Activated CD4-positive, alpha-beta T cell treated with anti-CD3 and anti-CD28 coated beads for 36 hours (primary cell): ENCODE results near the gene DENND6A. TPM values are rescaled to one million over a fixed set of nuclear protein-coding genes. Genes with fewer than 3 reads are reported as not detected.
"Not testable (repeated sequence)": the region's sequence is repeated elsewhere in the genome, so short reads cannot be mapped to it uniquely, and the experiment has no call there.

ENCODE experiments used
- ATAC-seq: fragments of 200-7000 bp; cut with Tn5 transposase; one replicate; pipeline ENCODE4 v1.10.0; 2021; ENCODE audit warnings: mild to moderate bottlenecking, moderate library complexity
- CTCF ChIA-PET: fragments of 350-600 bp; sonication (Branson Sonifier 250); formaldehyde crosslinking; loops from one replicate; lab custom pipeline; 2021; ENCODE audit warnings: antibody characterized with exemption; lab: Charles Lee
- POLR2A ChIA-PET: fragments of 350-600 bp; sonication (Branson Sonifier 250); formaldehyde crosslinking; loops from one replicate; lab custom pipeline; 2021; ENCODE audit warnings: antibody characterized with exemption, inconsistent platforms; lab: Charles Lee
- DNase-seq: peaks from one replicate; pipeline ENCODE4 v3.0.0-alpha.2; 2020
- H3K27ac Mint-ChIP-seq: one replicate; pipeline ENCODE4 v1.8.0; 2021; ENCODE audit warnings: mixed read lengths
- H3K27me3 Mint-ChIP-seq: one replicate; pipeline ENCODE4 v1.8.0; 2021; ENCODE audit warnings: mixed read lengths
- H3K36me3 Mint-ChIP-seq: one replicate; pipeline ENCODE4 v1.8.0; 2021; ENCODE audit warnings: low read depth, mixed read lengths
- H3K4me1 Mint-ChIP-seq: one replicate; pipeline ENCODE4 v1.8.0; 2021; ENCODE audit warnings: mixed read lengths
- H3K4me3 Mint-ChIP-seq: one replicate; pipeline ENCODE4 v1.8.0; 2021; ENCODE audit warnings: mild to moderate bottlenecking, moderate library complexity, mixed read lengths
- H3K9me3 Mint-ChIP-seq: one replicate; pipeline ENCODE4 v1.8.0; 2021; ENCODE audit warnings: low read depth, mixed read lengths
- intact Hi-C, 2 experiments: fragments of 100-400 bp; cut with DNase I in 1 of 2; cut with micrococcal nuclease in 1 of 2; formaldehyde crosslinking; loops; one replicate each; pipeline versions ENCODE4 v1.14.2 to v1.15.1; 2022 to 2024; cut with DNase I, micrococcal nuclease
- total RNA-seq, 2 experiments: library from RNA; stranded (reverse); gene quantifications; one replicate each; pipeline ENCODE4 v1.2.3, GENCODE V29; 2021

DENND6A gene
- total RNA-seq, 2 experiments from 2014 or later = 15.0 to 17.1 TPM

GRCh38 chr3:57634259-57634658 is 58.6 kb downstream of the DENND6A start:
- POLR2A ChIA-PET, ATAC-seq, H3K27me3 Mint-ChIP-seq, H3K4me3 Mint-ChIP-seq, H3K9me3 Mint-ChIP-seq, H3K27ac Mint-ChIP-seq, intact Hi-C loops, H3K4me1 Mint-ChIP-seq, CTCF ChIA-PET, DNase-seq: not testable (repeated sequence)
- peaks cover 37% of the 10 kb centered on the region for H3K36me3 Mint-ChIP-seq

DNA sequence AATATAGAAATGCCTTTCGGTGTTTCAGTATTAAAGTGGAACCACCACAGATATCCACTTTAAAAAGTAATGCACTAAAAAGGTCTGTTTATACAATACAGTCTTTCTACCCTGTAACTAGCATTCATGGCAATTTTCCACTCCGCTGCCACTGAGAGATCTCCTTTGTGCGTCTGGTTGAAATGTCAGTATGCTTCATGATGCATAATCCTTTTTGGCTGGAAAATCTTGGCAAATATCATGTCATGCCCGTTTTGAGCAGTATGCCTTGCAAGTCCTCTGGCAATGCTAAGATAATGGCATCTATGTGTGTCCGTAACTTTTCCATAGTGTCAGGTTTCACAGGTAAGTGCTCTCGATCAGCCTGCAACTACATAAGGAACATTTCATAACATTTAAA is 64.9 kb downstream of the DENND6A start:
- no peak overlapping the region for H3K4me3 Mint-ChIP-seq
- no peaks in the 10 kb centered on the region for H3K9me3 Mint-ChIP-seq
- H3K4me1 Mint-ChIP-seq = no peaks in the 10 kb centered on the region
- no peak for DNase-seq
- ChIA-PET POLR2A (no interaction called here), CTCF (interaction anchor here (0.6 to 1.0 kb wide), 2 partner anchors 11 to 197 kb away, joined by 3 read pairs; no protein-coding TSS in a partner anchor)
- peaks cover 46% of the 10 kb centered on the region for H3K36me3 Mint-ChIP-seq
- no peaks in the 10 kb centered on the region for H3K27me3 Mint-ChIP-seq
- intact Hi-C loops = no loop called here
- no peak for ATAC-seq
- H3K27ac Mint-ChIP-seq = no peak overlapping the region

- intact Hi-C loops = no loop called here
- ChIA-PET CTCF (interaction anchor here (1.5 kb wide), 1 partner anchor 9 kb away, joined by 4 read pairs; no protein-coding TSS in a partner anchor), POLR2A (no interaction called here)
- no peak overlapping the region for H3K4me3 Mint-ChIP-seq
- peaks cover 34% of the 10 kb centered on the region for H3K36me3 Mint-ChIP-seq
- H3K27ac Mint-ChIP-seq = no peak overlapping the region
- ATAC-seq (no peak), DNase-seq (no peak)
- H3K4me1 Mint-ChIP-seq = no peaks in the 10 kb centered on the region
- H3K27me3 Mint-ChIP-seq = no peaks in the 10 kb centered on the region
- H3K9me3 Mint-ChIP-seq = no peaks in the 10 kb centered on the region
Measured at GRCh38 chr3:57624801-57625200, 68.1 kb downstream of the DENND6A start.

DNA sequence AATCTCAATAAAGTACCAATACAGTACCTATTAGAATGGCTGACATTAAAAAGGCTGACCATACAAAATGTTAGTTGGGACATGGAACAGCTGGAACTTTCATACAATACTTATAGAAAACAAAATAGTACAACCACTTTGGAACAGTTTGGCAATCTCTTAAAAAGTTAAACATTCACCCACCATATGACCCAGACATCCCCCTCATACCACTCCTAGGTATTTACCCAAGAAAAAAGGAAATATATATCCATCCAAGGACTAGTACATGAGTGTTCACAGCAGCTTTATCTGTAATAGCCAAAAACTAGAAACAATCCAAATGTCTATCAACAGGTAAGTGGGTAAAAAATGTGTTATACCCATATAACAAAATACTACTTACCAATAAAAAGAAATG is 70.5 kb downstream of the DENND6A start:
- intact Hi-C loops = no loop called here
- ATAC-seq = no peak
- POLR2A ChIA-PET = no interaction called here

DNA sequence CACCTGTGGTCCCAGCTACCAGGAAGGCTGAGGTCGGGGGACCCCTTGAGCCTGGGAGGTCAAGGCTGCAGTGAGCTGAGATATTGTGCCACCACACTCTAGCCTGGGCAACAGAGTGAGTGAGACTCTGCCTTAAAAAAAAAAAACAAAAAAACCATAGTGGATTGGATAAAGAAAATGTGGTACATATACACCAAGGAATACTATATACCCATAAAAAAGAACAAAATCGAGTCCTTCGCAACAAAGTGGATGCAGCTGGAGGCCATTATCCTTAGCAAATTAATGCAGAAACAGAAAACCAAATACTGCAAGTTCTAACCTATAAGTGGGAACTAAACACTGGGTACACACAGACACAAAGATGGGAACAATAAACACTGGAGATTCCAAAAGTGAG is 75.1 kb downstream of the DENND6A start:
- ATAC-seq (no peak), DNase-seq (no peak)
- Mint-ChIP-seq H3K27ac (no peak overlapping the region), H3K27me3 (no peaks in the 10 kb centered on the region), H3K4me3 (no peak overlapping the region), H3K9me3 (no peaks in the 10 kb centered on the region), H3K36me3 (peaks cover 4% of the 10 kb centered on the region), H3K4me1 (no peaks in the 10 kb centered on the region)
- intact Hi-C loops = no loop called here
- ChIA-PET CTCF (no interaction called here), POLR2A (no interaction called here)

More for the DNA sequence above, 70.5 kb downstream of the DENND6A start:
- Mint-ChIP-seq H3K27ac (no peak overlapping the region), H3K4me3 (no peak overlapping the region), H3K4me1 (no peaks in the 10 kb centered on the region), H3K36me3 (peaks cover 26% of the 10 kb centered on the region), H3K27me3 (no peaks in the 10 kb centered on the region), H3K9me3 (no peaks in the 10 kb centered on the region)
- CTCF ChIA-PET = no interaction called here
- no peak for DNase-seq

GRCh38 chr3:57616233-57616632 is 76.6 kb downstream of the DENND6A start:
- H3K4me1 Mint-ChIP-seq = no peaks in the 10 kb centered on the region
- H3K9me3 Mint-ChIP-seq = no peaks in the 10 kb centered on the region

DNA sequence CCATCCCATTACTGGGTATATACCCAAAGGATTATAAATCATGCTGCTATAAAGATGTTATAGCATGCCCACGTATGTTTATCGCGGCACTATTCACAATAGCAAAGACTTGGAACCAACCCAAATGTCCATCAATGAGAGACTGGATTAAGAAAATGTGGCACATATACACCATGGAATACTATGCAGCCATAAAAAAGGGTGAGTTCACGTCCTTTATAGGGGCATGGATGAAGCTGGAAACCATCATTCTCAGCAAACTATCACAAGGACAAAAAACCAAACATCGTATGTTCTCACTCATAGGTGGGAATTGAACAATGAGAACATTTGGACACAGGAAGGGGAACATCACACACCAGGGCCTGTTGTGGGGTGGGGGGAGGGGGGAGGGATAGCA is 81.0 kb downstream of the DENND6A start:
- ATAC-seq, H3K4me1 Mint-ChIP-seq, POLR2A ChIA-PET, H3K4me3 Mint-ChIP-seq, H3K27me3 Mint-ChIP-seq, DNase-seq, CTCF ChIA-PET, intact Hi-C loops, H3K27ac Mint-ChIP-seq: not testable (repeated sequence)
- Mint-ChIP-seq H3K9me3 (peaks cover 18% of the 10 kb centered on the region), H3K36me3 (peaks cover 29% of the 10 kb centered on the region)

More at GRCh38 chr3:57616233-57616632, 76.6 kb downstream of the DENND6A start:
- POLR2A ChIA-PET = interaction anchor here (0.7 kb wide), 1 partner anchor 32 kb away, joined by 4 read pairs; no protein-coding TSS in a partner anchor
- CTCF ChIA-PET = interaction anchor here (1.2 kb wide), 1 partner anchor 543 kb away, joined by 3 read pairs; no protein-coding TSS in a partner anchor
- Mint-ChIP-seq H3K27ac (no peak overlapping the region), H3K4me3 (no peak overlapping the region), H3K27me3 (no peaks in the 10 kb centered on the region), H3K36me3 (peaks cover 9% of the 10 kb centered on the region)
- intact Hi-C loops = no loop called here
- no peak for ATAC-seq
- no peak for DNase-seq

DNA sequence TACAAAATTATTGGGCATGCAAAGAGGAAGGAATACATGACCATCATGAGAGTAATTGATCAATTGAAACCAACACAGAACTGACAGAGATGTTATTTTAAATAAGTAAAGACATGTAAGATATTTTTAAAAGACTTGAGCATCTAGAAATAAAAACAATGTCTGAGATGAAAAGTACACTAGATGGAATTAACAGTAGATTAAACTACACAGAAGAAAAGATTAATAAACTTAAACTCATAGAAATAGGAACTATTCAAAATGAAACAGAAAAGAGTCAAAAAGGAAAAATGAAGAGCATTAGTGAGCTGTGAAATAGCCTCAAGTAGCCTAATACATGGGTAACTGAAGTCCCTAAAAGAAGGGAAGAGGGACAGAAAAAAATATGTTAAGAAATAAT is 87.2 kb downstream of the DENND6A start:
- ChIA-PET POLR2A (no interaction called here), CTCF (no interaction called here)
- intact Hi-C loops = no loop called here

GRCh38 chr3:57604971-57605370 is 87.9 kb downstream of the DENND6A start:
- no peak overlapping the region for H3K4me3 Mint-ChIP-seq

More for the DNA sequence above, 87.2 kb downstream of the DENND6A start:
- Mint-ChIP-seq H3K27me3 (no peaks in the 10 kb centered on the region), H3K27ac (no peak overlapping the region), H3K9me3 (peaks cover 24% of the 10 kb centered on the region), H3K36me3 (peaks cover 48% of the 10 kb centered on the region), H3K4me3 (no peak overlapping the region), H3K4me1 (no peaks in the 10 kb centered on the region)
- DNase-seq (no peak), ATAC-seq (no peak)

GRCh38 chr3:57600195-57600594 is 92.7 kb downstream of the DENND6A start:
- POLR2A ChIA-PET = no interaction called here

More at GRCh38 chr3:57604971-57605370, 87.9 kb downstream of the DENND6A start:
- intact Hi-C loops = no loop called here
- ATAC-seq (no peak), DNase-seq (no peak)
- POLR2A ChIA-PET = no interaction called here
- Mint-ChIP-seq H3K27me3 (no peaks in the 10 kb centered on the region), H3K27ac (no peak overlapping the region), H3K9me3 (peaks cover 20% of the 10 kb centered on the region), H3K36me3 (peaks cover 46% of the 10 kb centered on the region), H3K4me1 (no peaks in the 10 kb centered on the region)
- CTCF ChIA-PET = no interaction called here

DNA sequence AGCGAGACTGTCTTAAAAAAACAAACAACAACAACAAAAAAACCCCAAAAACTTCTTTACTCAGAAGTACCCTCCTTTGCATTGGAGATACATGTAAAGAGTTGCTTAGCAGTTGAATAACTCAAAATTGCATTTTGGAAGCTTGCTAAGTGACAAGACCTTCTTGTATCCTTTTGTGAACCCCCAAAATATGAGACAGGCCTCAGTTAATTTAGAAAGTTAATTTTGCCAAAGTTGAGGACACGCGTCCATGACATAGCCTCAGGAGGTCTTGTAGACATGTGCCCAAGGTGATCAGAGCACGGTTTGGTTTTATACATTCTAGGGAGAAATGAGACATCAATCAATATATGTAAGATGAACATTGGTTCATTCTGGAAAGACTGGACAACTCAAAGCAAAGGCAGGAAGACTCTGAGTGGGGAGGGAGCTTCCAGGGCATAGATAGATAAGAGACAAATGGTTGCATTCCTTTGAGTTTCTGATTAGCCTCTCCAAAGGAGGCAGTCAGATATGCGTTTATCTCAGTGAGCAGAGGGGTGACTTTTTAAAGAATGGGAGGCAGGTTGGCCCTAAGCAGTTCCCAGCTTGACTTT is 94.0 kb downstream of the DENND6A start:
- peaks cover 32% of the 10 kb centered on the region for H3K36me3 Mint-ChIP-seq
- no peaks in the 10 kb centered on the region for H3K27me3 Mint-ChIP-seq
- H3K4me3 Mint-ChIP-seq = peak overlapping the region; percentile 98
- H3K27ac Mint-ChIP-seq = peak overlapping the region; percentile 99
- H3K9me3 Mint-ChIP-seq = no peaks in the 10 kb centered on the region
- intact Hi-C loops = loop anchor here (5.0 to 10.0 kb wide), 8 partner anchors 202 to 844 kb away; partner anchors contain the start of genes APPL1 (in 1 of the 2), ARHGEF3 (in 1 of the 2), IL17RD (in 1 of the 2) and PDHB (in 1 of the 2)
- peaks cover 22% of the 10 kb centered on the region for H3K4me1 Mint-ChIP-seq
- ATAC-seq = no peak
- no peak for DNase-seq
- ChIA-PET CTCF (interaction anchor here (0.6 to 1.7 kb wide), 4 partner anchors 157 to 569 kb away, joined by 3 to 6 read pairs (median 4); no protein-coding TSS in a partner anchor), POLR2A (no interaction called here)

More at GRCh38 chr3:57600195-57600594, 92.7 kb downstream of the DENND6A start:
- Mint-ChIP-seq H3K36me3 (peaks cover 34% of the 10 kb centered on the region), H3K27ac (peak overlapping the region; percentile 31), H3K4me3 (no peak overlapping the region), H3K4me1 (peaks cover 11% of the 10 kb centered on the region), H3K9me3 (no peaks in the 10 kb centered on the region), H3K27me3 (no peaks in the 10 kb centered on the region)
- CTCF ChIA-PET = interaction anchor here (1.7 kb wide), 1 partner anchor 203 kb away, joined by 6 read pairs; no protein-coding TSS in a partner anchor
- intact Hi-C loops = no loop called here
- ATAC-seq (no peak), DNase-seq (no peak)
